GM19395 (cell line): Measurements from ENCODE around the gene WNT9B.
"Not testable (repeated sequence)": the region's sequence is repeated elsewhere in the genome, so short reads cannot be mapped to it uniquely, and the experiment has no call there.

ENCODE experiments used
- ATAC-seq: cut with Tn5 transposase; IDR thresholded peaks from one replicate; pipeline ENCODE4 v1.9.1; 2021; ENCODE audit warnings: mild to moderate bottlenecking, moderate library complexity; ENCODE audit not compliant: unreplicated experiment

The WNT9B gene

DNA sequence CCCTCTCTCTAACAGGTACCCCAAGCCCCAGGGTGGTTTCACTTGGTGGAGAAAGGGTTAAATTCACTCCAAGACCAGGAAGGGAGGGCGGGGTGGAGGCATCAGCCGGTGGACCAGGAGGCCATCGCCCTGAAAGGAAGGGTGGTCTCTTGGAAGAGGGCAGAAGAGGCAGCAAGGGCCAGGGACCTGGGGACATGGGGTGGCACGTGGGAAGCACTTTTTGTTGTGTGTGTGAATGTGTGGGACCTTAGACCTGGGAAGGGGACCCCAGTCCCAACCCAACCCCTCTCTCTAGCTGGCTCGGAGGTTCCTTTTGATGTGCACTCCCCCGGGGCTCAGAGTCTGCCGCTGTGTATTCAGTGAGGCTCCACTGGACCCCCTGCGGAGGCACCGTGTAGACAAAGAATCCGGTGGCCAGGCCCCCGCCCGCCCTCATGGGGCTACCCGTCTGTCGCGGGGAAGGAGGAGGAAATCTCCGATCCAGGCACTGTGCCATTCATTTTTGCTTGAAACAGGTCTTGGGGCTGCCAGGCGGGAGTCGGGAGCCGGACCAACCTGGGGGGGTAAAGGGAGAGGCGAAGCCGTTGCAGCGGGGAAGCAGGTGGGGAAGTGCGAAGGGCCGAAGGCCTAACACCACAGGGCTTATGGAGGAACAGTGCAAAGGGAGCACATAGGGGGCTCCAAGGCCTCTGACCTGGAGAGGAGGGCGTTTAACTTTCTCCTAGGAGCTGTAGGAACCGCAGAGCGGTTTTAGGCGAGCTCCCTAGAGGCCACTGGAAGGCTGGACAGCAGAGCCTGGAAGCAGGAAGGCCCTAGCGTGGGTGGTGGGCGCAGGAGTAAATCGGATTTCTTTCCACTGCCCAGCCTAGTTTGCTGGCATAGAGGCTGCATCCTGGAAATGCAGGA is 29.6 kb upstream of the WNT9B start:
- ATAC-seq: no peak

- no peak for ATAC-seq
Measured at GRCh38 chr17:46822388-46822921, 28.9 kb upstream of the WNT9B start.

DNA sequence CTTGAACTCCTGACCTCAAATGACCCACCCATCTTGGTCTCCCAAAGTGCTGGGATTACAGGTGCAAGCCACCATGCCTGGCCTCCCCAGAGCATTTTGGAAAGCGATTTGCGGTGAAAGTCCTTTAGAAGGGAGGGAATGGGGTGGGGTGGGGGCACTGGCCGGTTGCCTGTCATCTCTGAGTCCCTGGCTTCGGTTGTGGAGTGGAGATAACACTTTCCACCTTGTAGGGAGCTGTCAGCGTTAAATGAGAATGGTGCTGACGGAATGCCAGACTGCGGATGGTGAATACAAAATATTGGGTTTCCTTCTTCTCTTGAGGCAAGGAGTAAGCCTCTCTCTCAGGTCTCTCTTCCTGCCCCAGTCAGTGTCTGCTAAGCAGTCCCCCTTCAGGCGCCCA is 27.7 kb upstream of the WNT9B start:
- ATAC-seq: no peak

GRCh38 chr17:46826116-46826515 is 25.3 kb upstream of the WNT9B start:
- ATAC-seq: no peak

- ATAC-seq: no peak
Measured at GRCh38 chr17:46827274-46827673, 24.1 kb upstream of the WNT9B start.

GRCh38 chr17:46831573-46832330 is 19.6 kb upstream of the WNT9B start:
- no peak for ATAC-seq

- no peak for ATAC-seq
Measured at GRCh38 chr17:46832331-46832821, 19.0 kb upstream of the WNT9B start.

DNA sequence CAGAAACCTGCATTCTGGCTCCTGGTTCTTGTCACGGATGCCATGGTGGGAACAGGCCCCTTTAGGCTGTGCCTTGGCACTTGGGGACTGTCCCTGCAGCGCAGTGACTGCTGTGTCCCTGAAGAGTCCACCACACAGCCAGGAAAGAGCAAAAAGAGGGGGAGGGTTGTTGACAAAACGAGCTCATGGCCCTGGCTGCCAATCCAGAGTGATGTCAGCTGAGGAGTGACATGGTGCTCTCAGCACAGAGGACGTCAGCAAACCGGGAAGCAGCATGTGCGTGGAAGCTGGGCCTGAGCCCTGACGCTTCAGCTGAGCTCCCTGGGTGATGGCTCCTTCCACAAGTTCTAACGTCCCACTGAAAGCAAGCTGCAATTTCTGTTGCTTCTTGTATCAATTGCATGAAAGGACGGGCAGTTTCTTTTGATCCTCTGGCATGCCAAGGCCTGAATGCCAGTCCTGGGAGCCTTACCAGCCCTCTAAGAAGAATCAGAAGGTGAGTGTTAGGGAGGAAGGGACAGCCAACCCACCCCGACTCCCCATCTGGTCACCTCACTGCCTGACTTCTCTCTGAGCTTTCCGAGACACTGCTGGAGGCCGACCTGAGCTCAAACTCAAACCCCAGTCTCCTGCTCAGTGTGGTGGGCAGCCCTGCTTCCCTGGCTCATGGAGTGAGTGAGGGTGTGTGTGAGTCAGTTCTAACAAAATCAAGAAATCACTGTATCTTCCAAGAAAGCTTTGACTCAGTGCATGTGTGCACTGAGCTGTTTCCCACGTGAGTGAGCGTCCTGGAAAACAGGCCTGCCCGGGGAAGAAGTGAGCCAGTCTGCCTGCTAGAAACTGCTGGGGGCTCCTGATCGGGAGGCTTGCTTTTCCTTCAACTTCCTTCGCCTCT is 18.2 kb upstream of the WNT9B start:
- ATAC-seq: no peak

DNA sequence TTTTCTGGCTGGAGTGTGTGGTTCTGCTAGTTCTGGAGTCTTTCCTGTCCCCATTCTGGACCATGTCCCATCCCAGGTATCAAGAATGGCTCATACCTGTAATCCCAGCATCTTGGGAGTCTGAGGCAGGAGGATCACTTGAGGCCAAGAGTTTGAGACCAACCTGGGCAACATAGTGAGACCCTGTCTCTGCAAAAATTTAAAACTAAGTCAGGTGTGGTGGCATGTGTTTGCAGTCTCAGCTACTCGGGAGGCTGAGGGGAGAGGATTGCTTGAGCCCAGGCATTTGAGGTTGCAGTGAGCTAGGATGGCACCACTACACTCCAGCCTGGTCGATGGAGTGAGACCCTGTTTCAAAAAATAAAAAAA is 17.6 kb upstream of the WNT9B start:
- ATAC-seq: no peak

GRCh38 chr17:46834846-46835245 is 16.5 kb upstream of the WNT9B start:
- no peak for ATAC-seq

GRCh38 chr17:46836500-46836899 is 14.9 kb upstream of the WNT9B start:
- no peak for ATAC-seq

DNA sequence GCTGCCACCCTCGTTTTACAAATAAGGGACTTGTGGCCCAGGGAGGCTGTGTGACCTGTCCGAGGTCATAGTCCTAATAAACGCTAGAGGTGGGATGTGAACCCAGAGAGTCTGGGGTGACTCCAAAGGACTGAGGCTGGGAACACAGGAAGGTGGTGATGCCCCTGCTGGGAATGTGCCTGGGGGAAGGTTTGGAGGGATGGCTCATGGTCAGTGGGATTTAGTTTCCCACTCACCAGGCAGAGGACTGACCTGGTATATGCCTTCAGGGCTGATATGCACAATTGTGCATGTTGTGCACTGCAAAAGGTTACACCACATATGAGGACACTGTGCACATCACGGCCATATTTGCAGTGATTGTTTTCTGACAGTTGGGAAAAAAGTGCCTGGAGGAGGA is 13.9 kb upstream of the WNT9B start:
- no peak for ATAC-seq

DNA sequence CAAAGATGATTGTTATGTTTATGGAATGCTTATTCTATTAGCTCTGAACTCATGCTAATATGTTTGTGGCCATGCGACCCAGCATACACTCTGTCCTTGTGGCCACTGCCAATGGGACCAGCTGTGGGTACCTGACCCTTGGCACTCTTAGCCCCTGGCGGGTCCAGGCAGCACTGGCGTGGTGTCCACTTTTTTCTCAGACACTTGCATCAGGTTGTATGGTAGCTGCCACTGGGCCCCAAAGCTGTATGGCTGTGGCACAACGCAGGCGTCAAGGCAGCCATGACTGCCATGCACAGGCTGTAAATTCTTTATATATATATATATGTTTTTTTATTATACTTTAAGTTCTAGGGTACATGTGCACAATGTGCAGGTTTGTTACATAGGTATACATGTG is 12.2 kb upstream of the WNT9B start:
- no peak for ATAC-seq

- not testable (repeated sequence) for ATAC-seq
Measured at GRCh38 chr17:46840596-46840995, 10.8 kb upstream of the WNT9B start.

- no peak for ATAC-seq
Measured at GRCh38 chr17:46841561-46842379, 9.6 kb upstream of the WNT9B start.

DNA sequence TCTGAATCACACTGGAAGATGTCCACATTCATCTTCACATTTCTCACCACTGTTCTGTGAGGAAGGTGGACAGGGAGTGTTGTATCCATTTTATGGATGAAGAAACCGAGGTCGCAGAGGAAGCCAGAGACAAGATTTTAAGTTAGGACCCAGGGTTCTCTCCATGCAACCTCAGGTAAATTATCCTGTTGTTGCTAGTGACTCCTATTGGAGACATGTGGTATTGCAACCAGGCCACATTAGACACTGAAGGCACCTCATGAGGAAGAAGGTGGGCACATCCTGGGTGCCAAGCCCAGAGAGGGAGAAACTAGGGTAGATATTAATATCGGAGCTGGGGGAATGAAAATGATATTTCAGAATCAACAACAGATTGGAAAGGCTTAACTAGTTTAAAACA is 8.5 kb upstream of the WNT9B start:
- no peak for ATAC-seq

GRCh38 chr17:46847204-46848191 is 3.9 kb upstream of the WNT9B start:
- no peak for ATAC-seq

GRCh38 chr17:46848534-46848933 is 2.8 kb upstream of the WNT9B start:
- no peak for ATAC-seq

DNA sequence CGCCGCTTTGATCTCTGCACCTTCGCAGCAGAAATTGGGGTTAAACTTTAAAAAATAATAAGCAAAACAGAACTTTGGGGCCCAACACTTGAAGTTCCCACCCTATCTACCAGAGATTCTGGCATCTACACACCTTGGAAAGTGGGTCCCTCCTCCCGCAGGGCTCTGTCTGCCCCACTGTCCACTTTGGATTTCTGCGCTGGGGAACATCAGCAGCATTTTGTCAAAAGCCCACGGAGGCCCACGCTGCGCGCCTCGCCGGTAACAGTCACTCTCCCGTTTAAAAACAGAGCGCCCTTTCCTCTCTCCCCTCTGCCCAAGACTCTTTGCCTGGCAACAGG is 725 bp upstream of the WNT9B start:
- no peak for ATAC-seq
